GM21786 (cell line): Measurements from ENCODE around the gene MMP20.

Experiments used
- ATAC-seq: cut with Tn5 transposase; IDR thresholded peaks from one replicate; pipeline ENCODE4 v1.9.1; 2021; ENCODE audit not compliant: unreplicated experiment

MMP20 gene

GRCh38 chr11:102560555-102561011, 64.5 kb downstream of the MMP20 start:
- peak; percentile 72 for ATAC-seq

DNA sequence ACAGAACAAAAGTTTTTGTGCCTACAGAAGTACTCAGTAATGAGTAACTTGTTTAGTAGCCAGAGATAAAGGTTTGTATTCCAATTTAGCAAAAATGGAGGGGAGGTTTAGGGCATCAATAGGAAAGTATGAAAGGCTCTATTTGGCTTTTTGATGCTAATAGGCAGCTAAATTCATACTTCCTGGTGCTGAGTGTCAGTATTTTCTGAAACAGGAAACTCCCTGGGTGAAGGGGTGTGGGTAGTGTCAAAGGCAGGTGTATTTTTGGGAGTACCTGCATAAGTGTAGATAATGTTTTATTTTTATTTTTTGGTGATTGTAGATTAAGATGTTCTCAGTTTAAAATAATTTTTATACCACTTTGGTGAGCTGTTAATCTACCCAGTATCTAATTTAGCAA, 65.3 kb downstream of the MMP20 start:
- ATAC-seq, result peak; percentile 41

DNA sequence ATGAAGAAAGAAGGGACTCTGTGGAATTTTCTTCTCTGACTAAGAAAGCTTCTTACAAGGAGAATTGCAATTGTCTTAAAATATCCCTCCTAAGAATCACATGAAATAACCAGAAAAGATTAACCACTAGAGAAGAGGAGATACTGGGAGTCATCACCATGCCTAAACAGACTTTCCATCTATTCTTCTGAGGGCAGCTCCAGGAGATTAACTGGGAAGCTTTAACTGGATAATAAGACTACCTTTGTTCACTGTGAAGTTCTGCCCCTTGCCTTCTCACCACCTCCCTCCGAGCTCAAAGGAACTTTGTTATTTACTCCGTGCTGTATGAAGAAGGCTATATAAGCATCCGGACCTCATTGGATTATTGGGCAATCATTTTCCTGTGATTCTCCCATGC, 70.0 kb downstream of the MMP20 start:
- ATAC-seq, result no peak

DNA sequence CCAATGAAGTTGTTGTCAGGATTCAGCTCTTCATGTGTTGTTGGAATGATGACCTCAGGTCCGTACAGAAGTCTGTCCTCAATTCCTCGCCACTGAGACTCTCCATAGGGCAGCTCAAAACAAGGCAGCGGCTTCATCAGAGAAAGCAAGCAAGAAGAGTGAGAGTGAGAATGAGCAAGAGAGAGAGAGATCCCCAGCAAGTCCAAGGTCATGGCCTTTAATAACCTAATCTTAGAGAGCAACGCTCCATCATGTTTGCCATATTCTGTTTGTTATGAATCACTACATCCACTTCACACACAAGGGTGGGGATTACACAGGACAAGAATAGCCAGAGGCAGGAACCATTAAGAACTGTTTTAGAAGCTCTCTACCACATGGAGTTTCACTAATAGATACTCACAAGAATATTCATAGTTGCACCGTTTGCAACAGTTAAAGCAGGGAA, 71.3 kb downstream of the MMP20 start:
- ATAC-seq, result peak; percentile 84

DNA sequence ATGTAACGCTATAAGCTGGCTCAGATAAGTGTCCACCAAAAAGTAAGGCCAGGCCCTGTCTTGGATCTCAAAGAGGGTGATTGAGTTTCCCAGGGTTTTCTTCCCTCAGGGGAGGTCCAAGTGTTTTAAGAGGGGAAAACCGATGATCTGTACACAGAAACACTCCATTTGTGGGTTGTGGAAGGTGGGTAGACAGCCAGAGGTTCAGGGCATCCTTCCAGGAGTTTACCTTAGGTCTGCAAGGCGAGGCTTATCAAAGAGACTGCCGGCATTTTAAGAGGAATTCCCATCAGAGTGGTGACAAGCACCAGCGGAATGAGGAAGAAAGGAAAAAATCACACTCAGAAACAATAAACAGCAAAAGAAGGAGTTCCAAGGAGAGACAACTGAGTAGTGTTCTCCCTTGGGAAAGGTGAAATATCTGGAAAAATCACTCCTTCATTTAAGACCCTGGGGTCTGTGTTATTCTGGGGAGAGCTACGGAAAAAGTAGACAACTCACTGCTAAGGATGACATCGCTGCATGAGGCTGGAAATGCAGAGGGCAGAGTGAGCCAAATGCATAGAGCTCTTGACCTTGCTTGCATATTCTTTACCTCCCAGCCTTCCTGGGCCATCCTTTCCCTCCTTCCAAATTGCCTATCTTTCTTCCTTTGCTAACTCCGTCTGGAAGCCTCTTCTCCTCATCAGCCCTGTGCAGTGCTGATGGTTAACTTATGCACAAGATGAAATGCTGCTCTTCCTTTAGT, 72.5 kb downstream of the MMP20 start:
- ATAC-seq, result no peak

DNA sequence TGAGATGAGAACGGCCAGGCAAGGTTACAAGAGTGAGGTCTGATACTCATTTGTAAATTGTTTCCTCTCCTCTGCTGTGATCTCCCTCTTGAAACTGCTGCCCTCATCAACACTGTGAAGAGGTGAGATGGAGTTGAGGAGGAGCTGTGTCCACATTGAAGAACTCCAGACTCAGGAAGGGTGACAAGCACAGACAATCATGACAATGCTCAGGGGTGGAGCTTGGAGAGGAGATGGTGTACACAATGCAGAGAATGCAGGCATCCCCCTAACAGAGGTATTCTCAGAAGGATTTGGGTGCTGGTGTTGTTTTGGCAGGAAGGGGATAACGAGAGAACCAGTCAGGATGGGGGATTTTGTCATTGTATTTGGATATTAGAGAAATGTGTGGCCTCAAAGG, 73.1 kb downstream of the MMP20 start:
- no peak for ATAC-seq

DNA sequence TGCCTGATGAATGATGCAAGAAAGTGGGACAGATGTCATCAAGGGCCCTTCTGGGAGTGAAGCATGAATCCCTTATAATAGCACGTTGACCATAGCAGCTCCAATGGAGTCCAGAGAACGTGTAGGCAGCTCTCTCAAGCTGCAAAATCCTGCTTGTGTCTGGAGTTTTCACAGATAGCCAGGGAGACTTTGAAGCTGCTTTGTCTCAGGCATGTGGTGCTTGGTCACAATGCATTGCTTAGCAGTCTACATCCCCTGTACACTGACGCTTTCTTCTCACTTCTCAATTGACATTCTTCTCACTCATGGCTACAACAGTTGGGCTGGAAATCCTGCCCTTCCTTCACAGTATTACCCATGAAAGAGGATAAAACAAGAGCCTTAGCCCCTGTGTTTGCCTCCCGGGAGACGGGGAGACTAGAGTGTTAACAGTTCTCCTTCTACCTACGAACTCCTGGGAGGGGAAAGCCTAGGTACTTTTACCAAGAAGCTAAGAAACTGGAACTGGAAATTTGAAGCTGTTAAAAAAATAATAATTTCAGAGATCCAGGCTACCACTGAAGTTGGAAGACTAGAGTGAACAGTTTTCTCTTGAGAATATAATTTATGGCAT, 73.9 kb downstream of the MMP20 start:
- ATAC-seq, result no peak

- ATAC-seq, result peak; percentile 76
Measured at GRCh38 chr11:102546923-102547471, 78.1 kb downstream of the MMP20 start.

- ATAC-seq, result peak; percentile 42
Measured at GRCh38 chr11:102546427-102546826, 78.7 kb downstream of the MMP20 start.

- ATAC-seq, result no peak
Measured at GRCh38 chr11:102545701-102546100, 79.4 kb downstream of the MMP20 start.

DNA sequence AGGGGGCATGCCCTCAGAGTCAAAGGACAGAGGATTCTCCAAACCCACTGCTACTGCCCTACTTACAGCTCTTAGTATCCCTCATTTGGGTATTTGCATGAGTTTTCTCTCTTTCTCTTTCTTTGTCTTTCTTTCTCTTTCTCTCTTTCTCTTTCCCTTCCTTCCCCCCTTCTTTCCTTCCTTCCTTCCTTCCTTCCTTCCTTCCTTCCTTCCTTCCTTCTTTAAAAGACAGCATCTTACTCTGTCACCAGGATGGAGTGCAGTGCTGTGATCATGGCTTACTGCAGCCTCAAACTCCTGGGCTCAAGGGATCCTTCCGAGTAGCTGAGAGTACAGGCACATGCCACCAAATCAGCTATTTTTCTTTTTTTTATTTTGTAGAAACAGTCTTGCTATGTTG, 80.5 kb downstream of the MMP20 start:
- no peak for ATAC-seq

GRCh38 chr11:102539567-102539966, 85.6 kb downstream of the MMP20 start:
- ATAC-seq, result no peak

DNA sequence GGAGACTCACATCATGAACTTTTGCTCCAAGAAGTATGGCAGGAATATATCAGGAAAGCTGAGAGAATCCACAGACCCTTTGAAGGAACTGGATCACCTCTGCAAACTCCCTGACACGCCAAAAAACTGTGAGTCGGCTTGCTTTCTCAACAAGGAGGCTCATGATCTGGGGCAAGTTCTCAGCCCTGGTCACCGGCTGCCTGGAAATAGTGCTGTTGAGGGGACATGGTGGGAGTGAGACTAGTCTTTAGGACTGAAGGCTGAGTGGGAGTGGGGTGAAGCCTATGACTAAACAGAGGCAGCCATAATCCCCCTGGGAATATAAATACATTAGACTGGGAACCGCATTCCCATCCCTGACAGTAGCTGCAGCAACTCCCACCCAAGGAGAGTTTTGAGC, 86.2 kb downstream of the MMP20 start:
- ATAC-seq, result no peak

DNA sequence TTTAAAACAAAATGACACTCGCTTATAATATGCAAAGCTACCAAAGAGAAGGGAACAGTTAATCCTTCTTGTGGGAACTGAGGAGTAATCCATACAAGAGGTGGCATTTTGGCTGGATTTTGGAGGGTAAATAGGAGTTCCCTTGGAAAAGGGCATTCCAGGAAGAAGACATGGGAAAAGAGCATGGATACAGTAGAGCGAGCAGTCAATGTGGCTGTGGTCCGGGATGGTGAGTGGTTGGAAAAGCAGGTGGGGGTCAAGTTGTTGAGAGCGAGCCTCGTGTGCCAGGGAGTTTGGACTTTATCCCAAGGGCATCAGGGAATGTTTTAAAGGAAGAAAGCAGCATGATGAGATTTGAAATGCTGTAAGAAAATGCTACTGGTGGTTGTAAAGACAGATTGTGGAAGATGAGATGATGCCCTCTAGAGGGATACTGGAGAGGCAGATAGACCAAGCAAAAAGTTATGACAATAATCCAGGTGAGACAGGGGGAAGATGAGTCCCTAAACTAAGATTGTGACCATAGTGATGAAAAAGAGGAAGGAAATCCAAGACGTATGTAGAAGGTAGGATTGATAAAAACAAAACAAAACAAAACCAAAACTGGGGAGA, 90.8 kb downstream of the MMP20 start:
- ATAC-seq, result no peak

DNA sequence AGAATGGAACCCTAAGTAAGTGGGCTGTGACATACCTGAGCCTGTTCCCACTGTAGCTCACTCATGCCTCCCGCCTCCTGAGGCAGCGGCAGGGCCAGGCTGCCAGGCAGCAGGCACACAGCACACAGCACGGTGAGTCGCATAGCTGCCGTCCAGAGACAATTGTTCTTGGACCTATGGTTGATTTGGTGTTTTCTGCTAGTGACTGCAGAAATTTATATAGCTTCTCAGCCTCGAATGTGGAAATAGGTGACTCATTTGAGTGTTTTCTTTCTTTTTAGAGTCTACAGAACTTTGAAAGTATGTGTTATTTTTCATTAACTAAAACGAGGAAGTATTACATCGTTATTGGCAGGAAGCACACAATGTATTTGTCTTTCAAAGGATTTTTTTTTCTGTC, 94.6 kb downstream of the MMP20 start, which contains the start of gene MMP7:
Gene MMP7 (minus strand): TSS at position 190 of the 400 bp plus-strand sequence. CDS start 47 bp downstream, at position 143.
- ATAC-seq, result peak; percentile 66

DNA sequence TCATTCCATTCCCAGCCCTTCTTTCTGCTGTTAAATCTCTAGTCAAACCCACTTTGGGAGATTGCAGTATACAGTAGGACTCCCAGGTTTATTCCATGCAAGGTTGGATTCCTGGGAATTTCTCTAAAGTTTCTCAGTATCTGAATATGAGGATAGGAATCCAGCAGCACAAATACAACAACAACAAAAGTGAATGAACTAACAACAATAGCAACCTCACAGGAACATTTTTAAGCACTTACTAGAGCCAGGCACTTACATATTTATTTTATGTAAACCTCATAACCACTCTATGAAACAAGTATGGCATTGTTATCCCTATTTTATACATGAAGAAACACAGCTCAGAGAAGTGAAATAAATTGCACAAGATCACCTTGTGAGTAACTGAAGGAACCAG, 96.5 kb downstream of the MMP20 start:
- no peak for ATAC-seq

DNA sequence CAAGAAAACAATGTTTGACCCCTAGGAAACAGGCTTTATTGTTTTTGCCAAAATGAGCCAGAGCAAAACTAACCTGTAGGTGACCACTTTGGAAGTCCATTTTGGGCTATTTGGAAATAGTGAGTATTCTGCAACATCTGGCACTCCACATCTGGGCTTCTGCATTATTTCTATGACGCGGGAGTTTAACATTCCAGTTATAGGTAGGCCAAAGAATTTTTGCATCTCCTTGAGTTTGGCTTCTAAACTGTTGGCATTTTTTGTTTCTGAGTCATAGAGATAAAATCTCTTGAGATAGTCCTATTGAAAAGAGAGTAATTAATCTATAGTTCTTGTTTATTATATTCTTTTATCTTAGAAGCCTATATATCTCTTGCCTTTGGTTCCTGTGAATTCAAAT, 97.4 kb downstream of the MMP20 start:
- ATAC-seq, result no peak

DNA sequence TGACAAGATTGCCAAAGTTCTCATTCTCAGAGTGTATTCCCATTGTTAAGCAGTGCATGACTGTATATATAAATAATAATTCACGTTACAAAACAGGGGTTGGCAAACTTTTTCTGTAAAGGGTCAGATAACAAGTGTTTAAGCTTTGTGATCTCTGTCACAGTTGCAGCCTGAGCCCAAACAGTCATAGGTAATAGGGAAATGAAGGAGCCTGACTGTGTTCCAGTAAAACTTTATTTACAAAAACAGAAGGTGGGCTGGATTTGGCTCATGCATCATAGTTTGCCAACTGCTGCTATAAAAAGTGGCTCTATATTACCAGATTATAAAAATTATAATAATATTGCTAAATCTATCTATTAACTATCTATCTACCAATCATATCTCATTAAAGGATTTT, 98.1 kb downstream of the MMP20 start:
- no peak for ATAC-seq
